GM18498 (cell line): Measurements from ENCODE around the gene EEIG2.

ENCODE experiments used
- ATAC-seq: cut with Tn5 transposase; IDR thresholded peaks from one replicate; pipeline ENCODE4 v1.9.1; 2021; ENCODE audit warnings: mild to moderate bottlenecking, moderate library complexity; ENCODE audit not compliant: unreplicated experiment

EEIG2 gene

DNA sequence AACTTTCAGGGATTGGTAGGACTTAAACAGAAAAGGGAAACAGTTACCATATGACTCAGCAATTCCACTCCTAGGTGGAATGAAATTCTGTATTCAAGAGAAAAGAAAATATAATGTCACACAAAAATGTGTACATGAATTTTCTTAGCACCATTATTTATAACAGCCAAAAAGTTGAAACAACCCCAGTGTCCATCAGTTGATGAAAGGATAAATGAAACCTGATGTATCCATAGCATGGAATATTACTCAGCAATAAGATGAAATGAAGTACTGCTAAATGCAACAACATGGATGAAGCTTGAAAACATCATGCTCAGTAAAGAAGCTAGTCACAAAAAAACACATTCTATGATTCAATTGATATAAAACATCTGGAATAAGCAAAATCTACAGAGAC, 15.5 kb downstream of the EEIG2 start:
- no peak for ATAC-seq

DNA sequence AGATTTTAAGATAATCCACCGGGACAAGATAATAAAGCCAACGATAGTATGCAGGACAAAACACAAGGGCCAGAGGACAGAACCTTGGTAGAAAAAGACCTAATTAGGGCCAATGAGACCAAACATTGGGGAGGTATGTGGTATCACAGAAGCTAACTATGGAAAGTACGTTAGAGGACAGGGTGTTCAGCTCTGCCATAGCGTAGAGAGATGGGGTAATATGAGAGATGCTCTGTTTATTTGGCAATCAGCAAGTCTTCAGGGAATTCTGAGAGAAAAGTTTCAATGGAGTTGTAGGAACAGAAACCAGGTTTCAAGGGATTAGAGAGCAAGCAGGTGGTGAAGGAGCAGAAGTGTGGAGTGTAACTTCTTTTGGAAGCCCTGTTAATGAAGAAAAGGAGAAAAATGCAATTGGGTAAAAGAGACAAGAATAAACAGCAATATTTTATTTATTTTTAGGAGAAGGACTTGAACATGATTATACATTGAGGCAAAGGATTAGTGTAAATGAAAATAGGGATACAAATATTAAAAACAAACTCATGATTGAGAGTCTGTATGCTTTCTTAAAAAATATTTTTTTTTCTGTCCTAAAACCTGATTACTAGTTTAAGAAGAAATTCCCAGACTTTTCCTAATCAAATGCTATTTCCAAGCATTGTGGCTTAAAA, 24.0 kb downstream of the EEIG2 start:
- no peak for ATAC-seq

DNA sequence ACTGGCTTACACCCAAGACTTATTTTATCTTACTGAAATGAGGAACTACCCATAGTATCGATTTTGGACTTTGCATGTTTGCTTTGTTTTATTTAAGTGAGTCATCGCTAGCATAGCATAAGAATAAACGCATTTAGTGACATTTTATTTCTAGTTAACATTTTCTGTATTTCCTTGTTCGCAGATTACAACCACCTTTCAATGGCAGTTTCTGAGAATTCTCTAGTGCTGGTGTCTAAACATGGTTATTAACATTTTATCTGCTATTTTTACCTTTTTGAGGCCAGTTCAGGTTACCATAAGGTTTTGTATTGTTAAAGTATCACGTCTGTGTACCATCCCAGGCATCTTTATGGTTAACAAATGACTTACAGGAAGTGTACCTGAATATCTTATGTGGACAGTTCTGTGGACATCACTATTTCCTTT, 24.5 kb downstream of the EEIG2 start:
- no peak for ATAC-seq

DNA sequence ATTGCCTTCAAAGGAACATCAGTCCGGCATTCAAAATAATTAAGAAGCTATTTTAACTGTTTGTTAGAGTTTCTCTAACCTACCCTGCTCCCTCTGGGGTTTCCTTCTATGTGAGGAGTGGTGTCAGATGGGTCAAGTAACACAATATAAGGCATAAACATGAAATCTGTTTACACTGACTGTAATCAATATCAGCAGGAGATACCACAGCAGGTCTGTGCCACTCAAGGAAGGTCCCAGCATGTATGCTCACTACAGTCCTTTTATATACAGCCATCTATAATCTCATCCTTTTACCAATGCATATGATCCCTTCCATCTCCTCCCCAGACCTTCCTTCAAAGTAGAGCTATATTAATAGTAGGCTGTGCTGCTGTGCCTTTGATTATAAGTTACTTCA, 25.4 kb downstream of the EEIG2 start:
- no peak for ATAC-seq

DNA sequence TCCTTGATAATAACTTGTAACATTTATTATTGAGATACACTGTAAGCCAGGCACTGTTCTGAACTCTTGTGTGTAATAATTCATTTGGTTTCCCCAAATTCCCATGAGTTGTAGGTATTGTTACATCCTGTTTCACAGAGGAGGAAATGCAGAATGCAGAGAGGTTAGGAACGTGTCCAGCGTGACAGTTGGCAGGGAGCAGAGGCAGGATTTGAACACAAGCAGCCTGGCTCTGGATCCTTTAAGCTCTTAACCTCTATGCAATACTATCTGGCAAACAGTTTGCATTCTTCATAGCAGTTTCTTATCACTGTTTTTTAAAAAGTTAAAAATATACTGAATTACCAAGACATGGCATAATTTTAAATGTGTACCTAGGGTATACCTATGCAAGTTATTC, 30.5 kb downstream of the EEIG2 start:
- no peak for ATAC-seq

DNA sequence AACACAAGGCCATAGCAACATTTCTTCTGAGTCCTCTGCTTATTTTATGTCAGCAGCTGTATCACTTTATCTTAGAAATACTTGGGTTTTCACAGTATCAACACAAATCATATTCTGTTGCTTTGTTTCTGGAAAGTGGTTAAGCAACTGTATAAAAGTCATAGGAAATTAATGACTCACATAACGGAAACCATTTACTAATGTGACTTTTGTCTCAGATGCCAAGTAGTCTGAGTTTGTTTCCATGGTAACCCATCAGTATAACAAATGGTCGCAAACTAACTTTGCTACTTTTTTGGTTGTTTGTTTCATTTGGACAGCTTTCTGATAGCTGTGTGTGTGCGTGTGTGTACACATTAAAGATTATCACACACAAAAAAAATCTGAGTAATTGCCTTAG, 31.1 kb downstream of the EEIG2 start:
- no peak for ATAC-seq

DNA sequence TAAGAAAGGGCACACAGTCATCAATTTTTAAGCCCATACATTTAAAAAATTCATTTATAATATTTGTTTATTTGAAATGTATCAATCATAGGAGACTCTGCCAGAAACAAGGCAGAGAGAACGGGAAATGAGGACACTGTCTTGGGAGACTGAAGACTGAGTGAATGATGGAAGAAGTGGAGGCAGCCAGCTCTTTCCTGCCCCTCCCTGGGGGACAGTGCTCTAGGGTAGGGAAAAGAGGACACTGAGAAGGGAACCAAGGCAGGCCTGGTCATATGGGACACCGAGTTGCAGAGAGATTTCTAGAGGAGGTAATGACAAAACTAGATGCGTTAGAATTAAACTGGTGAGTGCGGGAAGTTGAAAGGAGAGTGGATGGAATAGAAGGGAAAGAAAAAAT, 31.6 kb downstream of the EEIG2 start:
- no peak for ATAC-seq

DNA sequence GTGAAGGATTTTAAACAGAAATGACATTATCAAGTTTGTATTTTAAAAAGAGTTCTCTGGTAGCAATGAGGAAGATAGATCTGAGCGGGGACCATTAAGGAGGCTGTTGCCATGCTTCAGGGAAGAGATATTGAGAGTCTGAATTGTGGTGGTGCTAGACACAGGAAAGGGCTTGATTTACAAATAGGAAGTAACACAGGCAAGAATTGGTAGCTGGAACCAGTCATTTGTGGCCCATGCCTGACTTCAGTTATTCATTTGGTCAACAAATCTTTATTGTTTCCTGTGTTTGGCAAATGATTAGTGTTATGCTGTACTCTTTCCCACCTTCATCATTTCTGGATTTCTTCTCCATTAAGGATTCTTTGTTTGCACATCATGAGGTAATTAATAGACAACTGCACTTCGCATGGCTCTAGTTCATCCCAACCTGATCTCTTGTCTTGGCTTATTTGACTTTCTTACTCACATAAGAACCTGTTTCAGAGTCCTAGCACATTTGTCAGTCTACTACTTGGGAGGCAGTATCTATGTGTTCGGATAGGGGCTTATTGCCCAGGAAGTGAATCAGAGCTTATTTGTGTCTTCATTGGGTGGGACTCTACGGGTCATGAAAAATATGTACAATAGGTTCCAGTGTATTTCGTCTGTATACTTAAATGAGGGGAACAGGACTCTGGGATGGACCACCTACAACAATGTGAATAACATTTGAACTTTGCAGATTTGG, 32.3 kb downstream of the EEIG2 start:
- peak; percentile 70 for ATAC-seq

DNA sequence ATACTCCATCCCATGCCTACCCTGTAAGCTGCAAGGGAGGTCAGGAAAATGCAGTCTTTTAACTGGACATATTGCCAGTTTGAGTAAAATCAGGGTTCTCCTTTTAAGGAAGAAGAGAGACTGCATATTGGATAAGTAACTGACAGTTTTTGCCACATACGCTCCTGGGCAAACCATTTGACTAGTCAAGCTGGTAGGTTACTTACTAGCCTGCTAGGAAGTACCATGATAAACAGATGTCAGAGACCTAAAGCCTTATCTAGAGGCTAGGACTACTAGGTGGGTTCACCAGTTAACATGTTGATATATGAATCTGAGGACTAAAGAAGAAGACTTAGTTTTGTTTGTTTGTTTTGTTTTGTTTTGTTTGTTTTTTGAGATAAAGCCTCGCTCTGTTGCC, 33.5 kb downstream of the EEIG2 start:
- no peak for ATAC-seq

DNA sequence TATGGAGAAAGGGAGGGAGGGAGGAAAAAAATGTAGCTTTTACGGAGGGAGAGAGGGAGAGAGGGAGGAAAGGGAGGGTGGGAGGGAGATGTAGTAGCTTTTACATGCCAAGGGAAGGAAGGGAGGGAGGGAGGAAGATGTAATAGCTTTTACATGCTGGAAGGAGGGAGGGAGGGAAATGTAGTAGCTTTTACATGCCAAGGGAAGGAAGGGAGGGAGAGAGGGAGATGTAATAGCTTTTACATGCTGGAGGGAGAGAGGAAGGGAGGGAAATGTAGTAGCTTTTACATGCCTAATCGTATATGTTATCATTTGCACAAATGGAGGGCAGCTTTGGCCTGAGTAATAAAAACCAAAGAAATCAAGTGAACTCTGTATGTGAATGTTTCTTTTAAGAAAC, 35.6 kb downstream of the EEIG2 start:
- no peak for ATAC-seq

DNA sequence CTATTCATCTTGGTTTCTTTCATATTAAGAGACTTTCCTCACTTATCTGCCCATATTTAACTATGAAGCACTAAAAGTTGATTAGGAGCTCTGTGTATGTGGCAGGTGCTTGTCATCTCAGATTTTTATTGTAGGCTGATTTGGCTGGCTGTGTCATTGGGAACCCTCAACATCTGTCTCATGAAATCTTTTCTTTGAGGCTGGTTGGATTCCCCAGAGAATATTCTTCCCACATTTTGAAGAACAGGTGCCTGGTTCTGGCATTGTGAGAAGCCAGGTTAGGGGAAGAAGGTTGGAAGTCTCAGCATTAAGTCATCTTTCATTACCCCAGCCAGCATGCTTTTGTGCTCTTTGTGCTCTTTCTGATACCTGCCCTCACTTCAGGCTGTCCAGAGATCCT, 37.1 kb downstream of the EEIG2 start:
- ATAC-seq: no peak

DNA sequence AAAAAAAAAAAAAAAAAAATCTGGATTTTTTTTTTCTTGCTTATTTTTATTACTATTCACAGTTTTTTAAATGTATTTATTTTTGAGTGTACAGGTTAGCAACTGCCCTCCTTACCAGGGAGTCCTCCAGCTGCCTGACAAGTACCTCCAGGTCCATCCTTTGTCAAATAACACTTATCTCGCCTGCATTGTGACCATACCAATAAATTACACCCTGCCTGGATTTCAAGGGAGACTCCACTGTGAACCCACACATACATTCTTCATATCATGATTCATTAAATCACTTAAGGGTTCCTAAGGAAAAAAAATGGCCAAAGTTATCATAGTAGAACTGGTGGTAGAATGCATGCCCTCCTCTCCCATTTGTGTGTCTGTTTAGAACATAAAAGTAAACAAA, 38.4 kb downstream of the EEIG2 start:
- no peak for ATAC-seq

DNA sequence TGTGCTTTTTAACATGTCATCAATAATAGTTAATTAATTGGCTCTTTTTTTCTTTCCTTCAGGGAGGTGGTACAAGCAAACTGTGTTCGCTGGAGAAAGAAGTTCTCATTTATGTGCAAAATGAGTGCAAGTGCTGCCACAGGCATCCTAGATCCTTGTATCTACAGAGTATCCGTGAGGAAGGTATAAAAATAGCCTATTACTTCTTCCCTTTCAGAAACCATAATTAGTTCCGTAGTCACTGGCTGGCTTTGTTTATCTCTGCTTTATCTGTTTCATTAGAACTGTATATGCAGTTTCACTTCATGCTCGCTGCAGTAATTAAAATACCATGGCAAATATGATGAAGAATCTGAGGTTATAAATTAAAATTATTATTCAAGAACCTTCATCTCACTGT, 40.6 kb downstream of the EEIG2 start:
- ATAC-seq: no peak

DNA sequence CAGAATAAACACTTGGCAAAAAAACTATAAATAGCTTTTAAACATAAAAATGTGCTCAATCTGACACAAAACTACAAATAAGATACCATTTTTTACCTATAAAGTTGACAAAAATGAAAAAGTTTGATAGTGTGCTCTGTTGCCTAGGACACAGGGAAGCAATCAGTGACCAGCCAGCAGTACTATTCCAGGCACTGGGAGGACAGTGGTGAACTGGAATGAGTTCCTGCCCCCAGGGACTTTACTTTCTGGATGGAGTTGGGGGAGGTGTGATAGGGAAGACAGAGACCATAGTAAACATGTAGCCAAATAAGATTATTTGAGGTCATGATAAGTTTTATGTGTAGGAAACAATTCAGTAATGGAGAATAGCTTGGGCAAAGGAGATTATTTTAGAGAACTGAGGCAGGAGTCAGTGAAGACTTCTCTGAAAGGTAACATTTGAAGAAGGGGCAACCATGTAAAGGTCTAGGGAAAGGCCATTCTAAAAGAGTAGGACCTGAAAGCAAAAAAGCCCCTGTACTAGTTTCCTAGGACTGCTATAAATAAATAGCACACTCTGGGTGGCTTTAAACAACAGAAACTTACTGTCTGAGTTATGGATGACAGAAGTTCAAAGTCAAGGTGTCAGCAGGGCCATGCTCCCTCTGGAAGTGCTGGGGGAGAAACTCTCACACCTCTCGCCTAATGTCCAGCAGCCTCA, 42.0 kb downstream of the EEIG2 start:
- no peak for ATAC-seq

DNA sequence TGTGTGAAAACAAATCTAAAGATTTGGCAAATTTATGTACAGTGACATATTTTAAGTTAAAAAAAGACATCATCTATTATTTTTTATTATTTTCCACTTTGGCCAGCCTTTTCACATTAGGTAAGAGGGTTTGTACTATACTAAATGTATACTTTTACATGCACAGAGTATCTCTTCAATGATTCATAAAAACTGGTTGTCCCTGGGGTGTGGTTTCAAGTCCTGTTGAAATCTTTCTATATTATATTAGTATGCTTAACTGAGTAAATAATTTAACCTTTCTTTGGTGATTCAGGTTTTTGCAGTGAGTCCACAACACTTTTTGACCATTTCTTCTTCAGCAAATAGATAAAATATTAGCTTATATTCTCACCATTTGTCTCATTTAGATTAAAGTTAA, 45.7 kb downstream of the EEIG2 start:
- ATAC-seq: no peak

DNA sequence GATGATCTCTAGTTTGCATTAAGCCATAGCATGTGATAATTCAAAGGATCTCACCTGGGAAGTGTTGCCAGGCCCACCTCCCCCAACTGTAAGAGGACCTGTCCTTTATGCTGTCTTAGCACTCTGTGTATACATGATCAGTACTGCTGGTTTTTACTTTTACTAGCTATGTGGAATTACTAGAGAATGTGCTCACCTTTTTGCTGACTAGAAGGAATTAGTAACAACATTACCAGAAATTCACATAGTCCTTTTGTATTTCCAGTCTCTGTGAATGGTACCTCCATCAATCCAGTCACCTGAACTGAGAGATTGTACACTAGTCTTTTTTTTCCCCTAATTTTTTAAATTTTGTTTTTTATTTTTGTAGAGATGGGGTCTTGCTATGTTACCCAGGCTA, 46.6 kb downstream of the EEIG2 start:
- no peak for ATAC-seq

DNA sequence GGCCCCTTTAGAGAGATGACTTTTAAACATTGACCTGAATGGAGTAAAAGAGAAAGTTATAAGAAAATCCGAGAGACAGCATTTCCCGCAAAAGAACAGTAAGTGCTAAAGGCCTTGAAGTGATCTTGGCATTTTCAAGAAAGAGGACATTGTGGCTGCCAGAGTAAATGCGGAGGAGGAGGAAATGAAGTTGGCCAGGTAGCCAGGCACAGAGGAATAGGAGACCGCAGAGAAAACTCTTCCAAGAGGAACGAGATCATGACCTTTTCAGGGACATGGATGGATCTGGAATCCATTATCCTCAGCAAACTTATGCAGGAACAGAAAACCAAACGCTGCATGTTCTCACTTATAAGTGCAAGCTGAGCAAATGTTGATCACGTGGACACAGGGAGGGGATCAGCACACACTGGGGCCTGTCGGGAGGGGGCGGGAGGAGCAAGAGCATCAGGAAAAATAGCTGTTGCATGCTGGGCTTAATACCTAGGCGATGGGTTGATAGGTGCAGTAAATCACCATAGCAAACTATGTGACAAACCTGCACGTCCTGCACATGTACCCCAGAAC, 49.7 kb downstream of the EEIG2 start:
- ATAC-seq: no peak
